ENCODE results near the gene SEC16A. TPM values are rescaled to one million over a fixed set of nuclear protein-coding genes. Genes with fewer than 3 reads are reported as not detected.

Gene SEC16A
- total RNA-seq, 2 donors from 2014 or later, result 94.7 to 111 TPM

DNA sequence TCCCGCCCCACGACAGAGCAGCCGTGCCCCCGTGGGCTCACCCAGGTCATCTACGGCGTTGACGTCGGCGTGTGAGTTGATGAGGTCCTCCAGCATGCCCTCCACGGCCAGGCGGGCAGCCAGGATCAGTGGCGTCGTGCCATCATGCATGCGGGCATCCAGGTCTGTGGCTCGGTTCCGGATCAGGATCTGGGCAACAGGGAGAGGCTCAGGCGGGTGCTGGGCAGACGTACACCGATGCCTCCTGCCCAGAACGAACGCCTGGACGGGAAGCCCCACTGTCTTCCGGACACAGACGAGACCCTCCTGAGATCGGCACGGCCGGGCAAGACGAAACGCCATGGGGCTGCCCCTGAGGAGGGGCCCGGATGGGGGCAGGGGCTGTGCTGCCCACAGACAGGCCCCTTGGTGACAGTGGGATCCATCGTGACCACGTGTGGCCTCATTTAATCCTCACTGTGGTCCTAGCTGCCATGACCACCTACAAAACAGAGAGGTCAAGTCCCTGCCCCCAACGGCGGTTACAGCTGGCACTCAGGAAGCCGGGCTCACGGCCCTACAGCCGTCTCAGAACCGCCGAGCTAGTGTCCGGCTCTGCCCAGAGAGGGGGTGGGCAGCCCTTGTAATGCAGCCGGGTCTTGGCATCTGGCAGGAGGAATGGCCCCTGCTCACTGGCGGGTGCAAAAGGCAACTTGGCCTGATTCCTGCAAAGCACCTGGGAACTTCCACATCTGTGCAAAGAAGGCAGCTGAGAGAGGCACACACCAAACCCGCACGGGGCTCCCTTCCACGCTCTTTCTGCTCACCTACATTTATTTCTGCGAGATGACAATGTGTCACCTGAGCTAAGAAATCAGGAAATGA lies 16.5 kb upstream of the SEC16A start:
- no peak overlapping the region for H3K27ac ChIP-seq
- peaks cover 8 to 38% of the 10 kb centered on the region in 2 donors for H3K36me3 ChIP-seq
- 90% methylated on average over 42 of the region's 46 CpGs for WGBS
- TF ChIP-seq POLR2AphosphoS5 (IDR thresholded peaks at IDR 0.05), result no peak
- TF ChIP-seq POLR2A (IDR thresholded peaks at IDR 0.05), result no peak
- TF ChIP-seq, protein P1, sequence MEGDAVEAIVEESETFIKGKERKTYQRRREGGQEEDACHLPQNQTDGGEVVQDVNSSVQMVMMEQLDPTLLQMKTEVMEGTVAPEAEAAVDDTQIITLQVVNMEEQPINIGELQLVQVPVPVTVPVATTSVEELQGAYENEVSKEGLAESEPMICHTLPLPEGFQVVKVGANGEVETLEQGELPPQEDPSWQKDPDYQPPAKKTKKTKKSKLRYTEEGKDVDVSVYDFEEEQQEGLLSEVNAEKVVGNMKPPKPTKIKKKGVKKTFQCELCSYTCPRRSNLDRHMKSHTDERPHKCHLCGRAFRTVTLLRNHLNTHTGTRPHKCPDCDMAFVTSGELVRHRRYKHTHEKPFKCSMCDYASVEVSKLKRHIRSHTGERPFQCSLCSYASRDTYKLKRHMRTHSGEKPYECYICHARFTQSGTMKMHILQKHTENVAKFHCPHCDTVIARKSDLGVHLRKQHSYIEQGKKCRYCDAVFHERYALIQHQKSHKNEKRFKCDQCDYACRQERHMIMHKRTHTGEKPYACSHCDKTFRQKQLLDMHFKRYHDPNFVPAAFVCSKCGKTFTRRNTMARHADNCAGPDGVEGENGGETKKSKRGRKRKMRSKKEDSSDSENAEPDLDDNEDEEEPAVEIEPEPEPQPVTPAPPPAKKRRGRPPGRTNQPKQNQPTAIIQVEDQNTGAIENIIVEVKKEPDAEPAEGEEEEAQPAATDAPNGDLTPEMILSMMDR (IDR thresholded peaks at IDR 0.05), result no peak
- no peaks in the 10 kb centered on the region for H3K27me3 ChIP-seq (replicated peaks; ENCODE audit: insufficient read depth)
- H3K4me3 ChIP-seq, result no peak overlapping the region
- no peaks in the 10 kb centered on the region for H3K9me3 ChIP-seq
- no peak for DNase-seq (ENCODE audit: low spot score)
- H3K4me1 ChIP-seq (replicated peaks), result no peaks in the 10 kb centered on the region
- intact Hi-C loops (cut with DNase I), result no loop called here

DNA sequence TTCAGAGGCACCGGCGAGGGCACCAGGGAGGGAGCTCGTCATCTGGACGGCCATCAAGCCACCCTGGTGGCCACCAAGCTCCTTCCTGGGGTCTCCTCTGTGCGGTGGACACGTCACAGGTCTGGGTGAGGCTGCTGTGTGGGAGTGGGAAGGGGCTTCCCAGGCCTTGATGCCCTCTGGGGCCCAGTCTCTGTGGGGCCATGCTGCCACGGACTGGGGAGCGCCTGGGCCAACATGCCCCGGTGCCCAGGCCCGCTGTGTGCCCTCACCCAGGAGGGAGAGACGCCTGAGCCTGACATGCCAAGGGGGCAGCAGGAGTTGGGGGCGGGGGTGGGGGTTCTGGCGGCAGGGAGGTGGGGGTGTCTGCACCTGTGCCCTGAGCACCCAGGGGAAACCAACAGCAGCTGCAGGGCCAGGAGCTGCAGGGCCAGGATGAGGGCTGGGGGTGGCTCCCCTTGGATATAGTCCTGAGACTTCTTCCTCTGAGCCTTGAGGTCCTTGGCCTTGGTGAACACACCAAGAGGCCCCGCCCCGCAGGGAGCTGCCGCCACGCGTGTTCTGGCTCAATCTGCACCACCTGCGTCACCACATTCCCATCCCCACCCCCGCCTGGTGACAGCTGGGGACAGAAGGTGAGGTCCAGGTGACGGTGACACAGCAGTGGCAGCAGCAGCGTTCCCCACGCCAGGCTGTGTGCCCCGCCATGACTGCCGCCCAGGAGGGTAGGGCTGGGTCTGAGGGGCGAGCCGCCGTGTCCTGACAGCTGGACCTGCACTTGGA lies 15.3 kb upstream of the SEC16A start:
- H3K4me3 ChIP-seq, result no peak overlapping the region
- peaks cover 8 to 29% of the 10 kb centered on the region in 2 donors for H3K36me3 ChIP-seq
- intact Hi-C loops (cut with DNase I), result no loop called here
- no peak overlapping the region for H3K27ac ChIP-seq
- WGBS, result 87% methylated on average over 27 of the region's 28 CpGs
- no peaks in the 10 kb centered on the region for H3K9me3 ChIP-seq
- H3K4me1 ChIP-seq (replicated peaks), result no peaks in the 10 kb centered on the region
- no peak for DNase-seq (ENCODE audit: low spot score)
- no peaks in the 10 kb centered on the region for H3K27me3 ChIP-seq (replicated peaks; ENCODE audit: insufficient read depth)
- TF ChIP-seq, protein P1 (IDR thresholded peaks at IDR 0.05), result no peak
- TF ChIP-seq POLR2AphosphoS5 (IDR thresholded peaks at IDR 0.05) (no peak), POLR2A (IDR thresholded peaks at IDR 0.05) (no peak)

DNA sequence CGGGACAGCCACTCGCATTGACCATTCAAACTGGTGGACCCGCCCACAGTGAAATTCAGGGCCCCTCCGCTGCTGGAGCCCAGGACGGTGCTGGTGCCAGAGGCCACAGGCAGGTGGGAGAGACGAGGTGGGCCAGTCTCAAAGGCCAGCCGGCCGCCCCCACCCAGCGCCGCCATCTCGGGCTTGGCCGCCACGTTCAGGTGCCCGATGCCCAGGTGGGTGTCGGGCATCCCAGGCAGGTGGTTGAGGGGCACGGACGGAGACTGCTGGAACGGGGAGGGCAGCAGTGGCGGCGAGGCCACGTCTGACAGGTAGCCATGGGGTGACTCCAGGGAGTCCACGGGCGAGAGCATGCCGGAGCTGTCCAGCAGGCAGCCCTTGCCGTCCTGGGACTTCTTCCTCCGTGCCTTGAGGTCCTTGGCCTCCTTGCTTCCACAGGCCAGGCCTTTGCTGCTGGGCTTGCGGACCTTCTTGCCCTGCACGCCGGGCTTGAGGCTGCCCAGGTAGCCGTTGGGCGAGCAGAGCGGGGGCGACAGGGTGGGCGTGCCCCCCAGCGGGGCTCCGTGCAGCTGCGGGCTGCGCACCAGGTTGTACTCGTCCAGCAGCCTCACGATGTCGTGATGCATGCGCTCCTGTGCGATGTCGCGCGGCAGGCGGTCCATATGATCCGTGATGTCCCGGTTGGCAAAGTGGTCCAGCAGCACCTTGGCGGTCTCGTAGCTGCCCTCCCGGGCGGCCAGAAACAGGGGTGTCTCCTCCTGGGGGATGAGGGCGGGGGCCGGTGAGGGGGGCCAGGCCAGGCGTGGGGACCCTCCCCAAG lies 14.2 kb upstream of the SEC16A start:
- Histone ChIP-seq H3K4me3 (no peak overlapping the region), H3K4me1 (replicated peaks) (no peaks in the 10 kb centered on the region), H3K27me3 (replicated peaks; ENCODE audit: insufficient read depth) (no peaks in the 10 kb centered on the region), H3K9me3 (no peaks in the 10 kb centered on the region), H3K27ac (no peak overlapping the region), H3K36me3 (peaks cover 8 to 24% of the 10 kb centered on the region in 2 donors)
- no peak for DNase-seq (ENCODE audit: low spot score)
- WGBS, result 88% methylated on average over 28 of the region's 56 CpGs
- intact Hi-C loops (cut with DNase I), result no loop called here
- TF ChIP-seq POLR2AphosphoS5 (IDR thresholded peaks at IDR 0.05) (no peak), POLR2A (IDR thresholded peaks at IDR 0.05) (no peak)
- TF ChIP-seq, protein P1 (IDR thresholded peaks at IDR 0.05), result no peak

DNA sequence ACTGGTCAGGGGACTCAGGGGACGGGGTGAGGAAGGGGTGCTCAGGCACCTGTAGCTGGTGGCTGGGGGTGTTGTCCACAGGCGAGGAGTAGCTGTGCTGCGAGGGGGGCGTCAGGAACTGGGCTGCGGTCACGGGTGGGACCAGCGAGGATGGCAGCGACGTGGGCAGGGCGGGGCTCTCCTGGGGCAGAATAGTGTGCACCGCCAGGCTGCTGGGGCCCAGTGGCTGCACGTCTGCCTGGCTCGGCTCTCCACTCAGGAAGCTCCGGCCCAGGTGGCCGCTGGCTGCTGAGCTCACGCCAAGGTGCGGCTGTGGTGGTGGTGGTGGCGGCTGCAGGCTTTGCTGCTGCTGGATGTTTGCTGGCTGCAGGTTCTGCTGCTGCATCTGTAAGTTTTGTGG lies 13.3 kb upstream of the SEC16A start:
- H3K36me3 ChIP-seq, result peaks cover 8 to 24% of the 10 kb centered on the region in 2 donors
- H3K9me3 ChIP-seq, result no peaks in the 10 kb centered on the region
- TF ChIP-seq, protein P1 (IDR thresholded peaks at IDR 0.05), result no peak
- TF ChIP-seq POLR2A (IDR thresholded peaks at IDR 0.05), result no peak
- no peak for TF ChIP-seq POLR2AphosphoS5 (IDR thresholded peaks at IDR 0.05)
- no peaks in the 10 kb centered on the region for H3K27me3 ChIP-seq (replicated peaks; ENCODE audit: insufficient read depth)
- no peak overlapping the region for H3K27ac ChIP-seq
- no peaks in the 10 kb centered on the region for H3K4me1 ChIP-seq (replicated peaks)
- H3K4me3 ChIP-seq, result no peak overlapping the region
- 83% methylated on average over 18 of the region's 18 CpGs for WGBS
- DNase-seq (ENCODE audit: low spot score), result no peak
- intact Hi-C loops (cut with DNase I), result no loop called here
